ENCODE data around the gene CASQ1.

CASQ1 gene

DNA sequence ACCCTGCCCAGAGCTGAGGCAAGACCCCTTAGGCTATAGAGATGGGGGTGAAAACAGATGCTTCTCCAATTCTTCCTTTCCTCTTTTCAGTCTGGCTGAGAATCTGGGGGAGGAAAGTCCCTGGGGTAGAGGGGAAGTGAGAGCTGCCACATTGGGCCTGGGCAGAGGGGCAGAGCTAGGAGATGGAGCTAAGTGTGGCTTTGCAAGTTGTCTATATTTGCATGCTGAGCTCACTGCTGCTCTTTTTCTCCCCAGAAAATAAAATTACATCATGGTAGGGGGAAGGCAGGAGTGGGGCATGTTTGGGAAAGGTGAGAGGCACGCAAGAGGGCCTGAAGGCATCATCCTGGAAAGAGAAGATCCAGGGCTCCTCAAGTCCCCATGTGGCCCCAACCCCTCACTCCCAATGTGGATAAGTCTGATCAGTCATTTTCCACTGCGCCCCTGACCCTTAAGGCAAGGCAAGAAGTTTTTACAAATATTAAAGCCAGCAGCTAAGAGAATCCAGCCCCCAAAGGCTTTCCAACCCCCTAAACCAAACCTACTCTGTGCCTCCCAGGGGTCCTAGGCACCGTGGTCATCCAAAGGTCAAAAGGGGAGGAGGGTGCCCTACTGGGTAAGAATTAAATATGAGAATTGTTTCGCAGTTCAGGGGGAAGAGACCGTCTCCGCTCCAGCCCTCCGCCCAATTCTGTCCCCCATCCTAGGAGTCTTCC is 14.3 kb downstream of the CASQ1 start:
- Mint-ChIP-seq H3K27ac (peak overlapping the region; percentile 90), H3K36me3 (peaks cover 9% of the 10 kb centered on the region), H3K9me3 (no peaks in the 10 kb centered on the region), H3K4me3 (peak overlapping the region; percentile 79), H3K4me1 (peaks cover 57% of the 10 kb centered on the region), H3K27me3 (no peaks in the 10 kb centered on the region)
- ATAC-seq (ENCODE audit: low read depth): peak; percentile 89
- peak; percentile 48 to 70 for DNase-seq (ENCODE audit: low spot score in 2 of 2)

GRCh38 chr1:160205242-160206035 is 15.1 kb downstream of the CASQ1 start, which contains the start of gene PEA15:
Gene PEA15 (plus strand): TSS chr1:160205384. CDS start chr1:160211545, 6,161 bp downstream.
- peaks cover 9% of the 10 kb centered on the region for H3K36me3 Mint-ChIP-seq
- no peaks in the 10 kb centered on the region for H3K9me3 Mint-ChIP-seq
- no peaks in the 10 kb centered on the region for H3K27me3 Mint-ChIP-seq
- DNase-seq (ENCODE audit: low spot score in 2 of 2): peak; percentile 52 to 56
- peaks cover 55% of the 10 kb centered on the region for H3K4me1 Mint-ChIP-seq
- H3K4me3 Mint-ChIP-seq: peak within 1 kb of the TSS; percentile 79
- H3K27ac Mint-ChIP-seq: peak within 1 kb of the TSS; percentile 90
- peak; percentile 45 for ATAC-seq (ENCODE audit: low read depth)

- ATAC-seq (ENCODE audit: low read depth) (peak; percentile 26), DNase-seq (ENCODE audit: low spot score in 2 of 2) (no peak)
- Mint-ChIP-seq H3K36me3 (peaks cover 9% of the 10 kb centered on the region), H3K27me3 (no peaks in the 10 kb centered on the region), H3K27ac (peak overlapping the region; percentile 90), H3K9me3 (no peaks in the 10 kb centered on the region), H3K4me1 (peaks cover 52% of the 10 kb centered on the region), H3K4me3 (peak overlapping the region; percentile 79)
These were observed 15.6 kb downstream of the CASQ1 start for GRCh38 chr1:160206036-160206389.

- ATAC-seq (ENCODE audit: low read depth): peak; percentile 12
- peaks cover 49% of the 10 kb centered on the region for H3K4me1 Mint-ChIP-seq
- peak overlapping the region; percentile 79 for H3K4me3 Mint-ChIP-seq
- no peak for DNase-seq (ENCODE audit: low spot score in 2 of 2)
- H3K36me3 Mint-ChIP-seq: peaks cover 13% of the 10 kb centered on the region
- H3K27me3 Mint-ChIP-seq: no peaks in the 10 kb centered on the region
- H3K9me3 Mint-ChIP-seq: no peaks in the 10 kb centered on the region
- H3K27ac Mint-ChIP-seq: peak overlapping the region; percentile 90
These were observed 16.2 kb downstream of the CASQ1 start for GRCh38 chr1:160206421-160207117.

DNA sequence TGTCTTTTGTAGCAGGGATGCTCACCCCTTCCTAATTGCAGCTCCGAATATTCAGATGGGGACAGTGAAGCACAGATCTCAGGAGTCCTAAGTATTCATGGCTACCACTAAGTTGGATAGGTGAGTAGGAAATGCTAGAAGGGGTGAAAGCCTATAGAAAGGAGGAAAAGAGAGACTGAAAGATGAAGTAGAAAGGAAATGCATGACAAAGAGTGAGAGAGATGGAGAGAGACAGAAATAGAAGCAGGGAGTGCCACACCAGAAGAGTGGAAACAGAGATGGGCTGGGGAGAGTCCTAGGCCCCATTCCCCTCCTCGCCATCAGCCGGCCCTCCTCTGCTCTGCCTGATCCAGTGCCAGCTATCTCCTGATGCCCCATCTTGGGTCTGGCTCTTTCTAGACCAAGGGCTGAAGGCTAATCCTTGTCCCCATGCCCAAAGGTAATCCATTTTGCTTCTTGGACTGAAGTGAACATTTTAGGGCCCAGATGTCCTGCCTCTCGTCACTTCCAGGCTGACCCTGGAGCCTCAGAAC is 16.8 kb downstream of the CASQ1 start:
- ATAC-seq (ENCODE audit: low read depth) (no peak), DNase-seq (ENCODE audit: low spot score in 2 of 2) (no peak)
- Mint-ChIP-seq H3K9me3 (no peaks in the 10 kb centered on the region), H3K36me3 (peaks cover 15% of the 10 kb centered on the region), H3K4me3 (peak overlapping the region; percentile 79), H3K4me1 (peaks cover 48% of the 10 kb centered on the region), H3K27ac (peak overlapping the region; percentile 90), H3K27me3 (no peaks in the 10 kb centered on the region)

GRCh38 chr1:160207771-160208556 is 17.6 kb downstream of the CASQ1 start:
- H3K4me3 Mint-ChIP-seq: no peak overlapping the region
- no peaks in the 10 kb centered on the region for H3K9me3 Mint-ChIP-seq
- no peak for ATAC-seq (ENCODE audit: low read depth)
- no peak for DNase-seq (ENCODE audit: low spot score in 2 of 2)
- no peaks in the 10 kb centered on the region for H3K27me3 Mint-ChIP-seq
- peak overlapping the region; percentile 90 for H3K27ac Mint-ChIP-seq
- H3K36me3 Mint-ChIP-seq: peaks cover 19% of the 10 kb centered on the region
- H3K4me1 Mint-ChIP-seq: peaks cover 44% of the 10 kb centered on the region

DNA sequence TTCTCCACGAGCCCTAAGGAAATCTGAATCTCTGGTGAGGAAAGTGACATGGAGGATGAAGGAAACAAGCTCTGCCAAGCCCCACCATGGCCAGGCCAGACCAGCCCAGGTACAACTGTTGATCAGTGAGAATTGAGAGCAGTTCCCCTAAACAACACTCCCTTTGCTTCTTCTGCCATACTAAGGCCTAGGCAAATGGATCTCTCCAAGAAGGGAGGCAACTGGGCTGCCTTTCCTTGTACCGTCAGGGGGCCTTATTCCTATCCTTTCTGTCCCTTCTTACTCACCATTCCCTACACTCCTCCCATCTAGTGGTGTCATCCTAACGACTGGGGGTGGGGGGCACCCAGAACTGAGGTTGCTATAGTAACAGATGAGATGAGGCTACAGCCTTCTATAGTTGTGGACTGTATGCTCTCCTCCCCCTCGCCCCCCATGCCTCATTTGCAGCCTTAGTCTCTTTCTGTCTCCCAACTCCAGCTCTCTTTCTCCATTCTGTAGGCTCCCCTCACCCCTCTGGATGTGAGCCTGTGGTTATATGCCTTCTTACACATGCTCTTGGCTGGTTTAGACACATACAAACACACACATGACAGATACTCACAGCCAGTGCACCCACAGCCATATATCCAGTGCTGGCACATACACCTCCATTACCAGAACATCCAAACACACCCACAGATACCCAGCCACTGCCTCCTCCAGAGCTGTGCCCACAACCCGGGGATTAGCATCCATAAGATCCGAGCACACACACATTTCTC is 18.4 kb downstream of the CASQ1 start:
- peak overlapping the region; percentile 90 for H3K27ac Mint-ChIP-seq
- DNase-seq (ENCODE audit: low spot score in 2 of 2): no peak

GRCh38 chr1:160209321-160210046 is 19.1 kb downstream of the CASQ1 start:
- DNase-seq (ENCODE audit: low spot score in 2 of 2): no peak
- Mint-ChIP-seq H3K4me1 (peaks cover 37% of the 10 kb centered on the region), H3K36me3 (peaks cover 31% of the 10 kb centered on the region)

More for the DNA sequence above, 18.4 kb downstream of the CASQ1 start:
- no peak overlapping the region for H3K4me3 Mint-ChIP-seq
- H3K27me3 Mint-ChIP-seq: no peaks in the 10 kb centered on the region
- H3K36me3 Mint-ChIP-seq: peaks cover 26% of the 10 kb centered on the region
- ATAC-seq (ENCODE audit: low read depth): no peak
- no peaks in the 10 kb centered on the region for H3K9me3 Mint-ChIP-seq
- H3K4me1 Mint-ChIP-seq: peaks cover 44% of the 10 kb centered on the region

GRCh38 chr1:160210561-160210960 is 20.2 kb downstream of the CASQ1 start:
- no peaks in the 10 kb centered on the region for H3K9me3 Mint-ChIP-seq
- H3K4me1 Mint-ChIP-seq: peaks cover 34% of the 10 kb centered on the region
- no peak for DNase-seq (ENCODE audit: low spot score in 2 of 2)
- peaks cover 35% of the 10 kb centered on the region for H3K36me3 Mint-ChIP-seq
- no peak for ATAC-seq (ENCODE audit: low read depth)
- no peaks in the 10 kb centered on the region for H3K27me3 Mint-ChIP-seq
- H3K4me3 Mint-ChIP-seq: no peak overlapping the region
- H3K27ac Mint-ChIP-seq: peak overlapping the region; percentile 90

More at GRCh38 chr1:160209321-160210046, 19.1 kb downstream of the CASQ1 start:
- Mint-ChIP-seq H3K9me3 (no peaks in the 10 kb centered on the region), H3K27me3 (no peaks in the 10 kb centered on the region), H3K4me3 (no peak overlapping the region), H3K27ac (peak overlapping the region; percentile 90)
- no peak for ATAC-seq (ENCODE audit: low read depth)

DNA sequence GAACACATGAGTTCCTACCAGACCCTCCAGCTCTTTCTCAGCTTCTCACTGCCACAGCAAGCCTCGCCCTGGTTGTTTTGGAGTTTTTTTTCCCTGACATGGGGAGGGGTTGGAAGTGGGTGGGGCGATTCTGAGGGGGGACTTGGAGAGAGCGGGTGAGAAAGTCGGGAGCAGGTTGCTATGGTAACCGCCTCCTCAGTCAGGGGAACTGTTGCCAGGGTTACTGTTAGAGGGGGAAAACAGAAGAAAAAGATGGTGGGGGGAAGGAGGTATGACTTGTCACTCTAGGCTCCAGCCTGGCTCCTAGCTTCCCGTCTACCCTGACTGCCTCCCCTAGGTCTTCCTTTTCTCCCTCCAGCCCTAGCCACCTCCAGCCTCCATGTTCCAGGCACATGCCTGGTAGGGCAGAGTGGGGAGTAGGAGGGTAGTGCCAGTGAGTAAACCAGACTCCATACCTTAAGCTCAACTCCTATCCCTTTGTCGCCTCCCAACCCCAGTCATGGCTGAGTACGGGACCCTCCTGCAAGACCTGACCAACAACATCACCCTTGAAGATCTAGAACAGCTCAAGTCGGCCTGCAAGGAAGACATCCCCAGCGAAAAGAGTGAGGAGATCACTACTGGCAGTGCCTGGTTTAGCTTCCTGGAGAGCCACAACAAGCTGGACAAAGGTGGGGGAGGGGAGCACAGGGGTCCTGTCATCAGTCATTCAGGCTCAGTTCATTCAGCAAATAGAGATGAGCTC is 20.8 kb downstream of the CASQ1 start:
- H3K4me3 Mint-ChIP-seq: no peak overlapping the region
- peaks cover 34% of the 10 kb centered on the region for H3K4me1 Mint-ChIP-seq
- ATAC-seq (ENCODE audit: low read depth) (no peak), DNase-seq (ENCODE audit: low spot score in 2 of 2) (no peak)
- no peaks in the 10 kb centered on the region for H3K9me3 Mint-ChIP-seq
- no peaks in the 10 kb centered on the region for H3K27me3 Mint-ChIP-seq
- H3K36me3 Mint-ChIP-seq: peaks cover 41% of the 10 kb centered on the region
- peak overlapping the region; percentile 90 for H3K27ac Mint-ChIP-seq

DNA sequence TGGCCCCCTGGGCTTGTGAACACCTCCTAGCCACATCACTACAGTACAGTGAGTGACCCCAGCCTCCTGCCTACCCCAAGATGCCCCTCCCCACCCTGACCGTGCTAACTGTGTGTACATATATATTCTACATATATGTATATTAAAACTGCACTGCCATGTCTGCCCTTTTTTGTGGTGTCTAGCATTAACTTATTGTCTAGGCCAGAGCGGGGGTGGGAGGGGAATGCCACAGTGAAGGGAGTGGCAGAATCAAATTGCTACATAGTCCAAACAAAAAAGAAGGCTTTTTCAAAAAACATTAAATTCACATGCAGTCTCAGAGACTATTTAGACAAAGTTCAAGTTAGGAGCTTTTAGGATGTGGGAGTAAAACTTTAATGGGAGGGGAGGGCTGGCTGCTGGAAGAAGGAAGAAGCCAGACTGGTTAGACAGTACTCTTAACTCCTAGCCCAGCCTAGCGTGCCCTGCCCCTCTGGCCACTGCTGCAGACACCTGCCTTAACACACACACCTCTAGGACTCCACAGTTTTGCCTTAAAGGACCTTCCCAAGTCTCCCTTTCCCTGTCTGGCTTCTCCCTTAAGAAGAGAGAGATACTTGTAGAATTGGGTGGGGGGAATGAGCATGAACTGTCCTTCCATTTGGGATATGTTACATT is 24.2 kb downstream of the CASQ1 start:
- peaks cover 3% of the 10 kb centered on the region for H3K4me1 Mint-ChIP-seq
- no peaks in the 10 kb centered on the region for H3K27me3 Mint-ChIP-seq
- H3K4me3 Mint-ChIP-seq: no peak overlapping the region
- no peaks in the 10 kb centered on the region for H3K9me3 Mint-ChIP-seq
- H3K27ac Mint-ChIP-seq: peak overlapping the region; percentile 71
- DNase-seq (ENCODE audit: low spot score in 2 of 2) (no peak), ATAC-seq (ENCODE audit: low read depth) (no peak)
- H3K36me3 Mint-ChIP-seq: peaks cover 35% of the 10 kb centered on the region

All from memory B cell (primary cell).